HG03039 (cell line): ENCODE measurements around the gene CDKN1B.

Experiments used
- ATAC-seq: cut with Tn5 transposase; IDR thresholded peaks from one replicate; pipeline ENCODE4 v1.9.1; 2021; ENCODE audit warnings: mild to moderate bottlenecking, moderate library complexity; ENCODE audit not compliant: unreplicated experiment

The CDKN1B gene

GRCh38 chr12:12700254-12700653 lies 16.9 kb upstream of the CDKN1B start:
- no peak for ATAC-seq

GRCh38 chr12:12701457-12701856 lies 15.7 kb upstream of the CDKN1B start:
- ATAC-seq: no peak

- peak; percentile 64 for ATAC-seq
Observed at GRCh38 chr12:12704593-12705230, 12.5 kb upstream of the CDKN1B start.

GRCh38 chr12:12705838-12706520 lies 11.2 kb upstream of the CDKN1B start:
- no peak for ATAC-seq

GRCh38 chr12:12713932-12714275 lies 3.3 kb upstream of the CDKN1B start:
- ATAC-seq: no peak

- no peak for ATAC-seq
Observed at GRCh38 chr12:12714276-12715021, 2.7 kb upstream of the CDKN1B start.

GRCh38 chr12:12715128-12715458 lies 2.1 kb upstream of the CDKN1B start:
- ATAC-seq: no peak

- ATAC-seq: no peak
Observed at GRCh38 chr12:12715459-12716150, 1.6 kb upstream of the CDKN1B start.

GRCh38 chr12:12716151-12716792 lies 896 bp upstream of the CDKN1B start:
- ATAC-seq: no peak

- no peak for ATAC-seq
Observed at GRCh38 chr12:12717586-12718380, 615 bp downstream of the CDKN1B start.

- no peak for ATAC-seq
Observed at GRCh38 chr12:12718381-12718759, 1.2 kb downstream of the CDKN1B start.

GRCh38 chr12:12718853-12719252 lies 1.7 kb downstream of the CDKN1B start:
- ATAC-seq: no peak

- no peak for ATAC-seq
Observed at GRCh38 chr12:12719496-12719895, 2.3 kb downstream of the CDKN1B start.

GRCh38 chr12:12720052-12720451 lies 2.9 kb downstream of the CDKN1B start:
- no peak for ATAC-seq

GRCh38 chr12:12720672-12721161 lies 3.5 kb downstream of the CDKN1B start:
- no peak for ATAC-seq

GRCh38 chr12:12721176-12721751 lies 4.1 kb downstream of the CDKN1B start:
- ATAC-seq: no peak

- ATAC-seq: no peak
Observed at GRCh38 chr12:12721814-12722434, 4.8 kb downstream of the CDKN1B start.

- ATAC-seq: no peak
Observed at GRCh38 chr12:12722435-12723148, 5.4 kb downstream of the CDKN1B start.

GRCh38 chr12:12723149-12723680 lies 6.0 kb downstream of the CDKN1B start:
- ATAC-seq: no peak
